ENCODE data around the gene NSUN2.
A peak's percentile ranks its signal among the peaks of the same experiment; 100 is the strongest.

The NSUN2 gene

DNA sequence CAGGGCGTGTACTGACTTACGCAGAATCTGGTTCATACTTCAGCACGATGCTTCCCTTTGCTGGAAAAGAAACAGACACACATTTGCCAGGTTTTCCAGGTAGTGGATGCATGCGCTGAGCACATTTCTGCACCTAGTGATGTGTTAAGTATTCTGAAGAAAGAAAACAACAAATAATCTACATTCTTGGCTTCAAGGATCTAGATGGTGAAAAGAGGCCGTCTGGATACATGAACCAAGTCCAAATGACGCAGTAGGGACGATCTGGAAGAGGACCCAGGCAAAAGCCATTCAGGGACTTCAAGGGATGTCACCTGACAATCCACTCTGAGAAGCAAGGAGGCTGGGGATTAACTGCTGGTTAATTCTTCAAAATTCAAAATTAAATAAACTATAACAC, 30.4 kb downstream of the NSUN2 start:
- no peak for DNase-seq

DNA sequence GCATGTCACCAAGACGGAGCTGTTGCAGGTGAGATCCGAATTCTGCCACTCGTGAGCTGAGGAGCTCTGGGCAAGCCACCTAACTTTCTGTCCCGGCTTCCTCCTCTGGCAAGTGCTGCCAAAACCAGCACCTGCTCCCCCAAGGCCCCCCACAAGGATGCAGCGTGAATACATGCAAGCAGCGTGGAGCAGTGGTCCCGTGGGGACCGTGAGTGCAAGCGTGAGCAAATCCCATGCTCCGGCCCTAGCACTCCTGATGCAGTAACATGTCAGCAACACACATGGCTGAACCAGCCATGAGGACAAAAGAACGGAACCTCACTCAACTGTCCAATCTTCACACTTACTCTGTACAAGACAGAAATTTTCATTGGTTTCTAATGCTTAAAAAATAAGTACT, 31.0 kb downstream of the NSUN2 start:
- no peak for DNase-seq

DNA sequence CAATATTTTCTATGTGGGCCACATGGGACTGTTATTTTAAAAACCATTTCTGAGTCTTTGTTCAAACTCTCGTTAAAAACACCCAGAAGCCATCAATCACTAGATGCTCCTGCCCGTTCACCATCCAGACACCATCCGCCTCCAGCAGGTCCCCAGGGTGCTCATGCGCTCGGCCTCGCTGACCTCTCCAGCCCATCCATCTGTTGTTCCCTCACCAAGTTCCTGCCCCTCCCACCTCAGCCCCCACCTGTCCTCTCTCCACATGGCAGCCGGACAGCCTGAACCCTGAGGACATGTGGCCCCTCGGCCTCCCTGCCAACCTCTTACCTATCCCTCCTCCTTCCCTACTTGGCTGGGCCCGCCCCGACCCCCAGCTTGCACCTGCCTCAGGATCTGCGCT, 31.6 kb downstream of the NSUN2 start:
- DNase-seq: no peak

DNA sequence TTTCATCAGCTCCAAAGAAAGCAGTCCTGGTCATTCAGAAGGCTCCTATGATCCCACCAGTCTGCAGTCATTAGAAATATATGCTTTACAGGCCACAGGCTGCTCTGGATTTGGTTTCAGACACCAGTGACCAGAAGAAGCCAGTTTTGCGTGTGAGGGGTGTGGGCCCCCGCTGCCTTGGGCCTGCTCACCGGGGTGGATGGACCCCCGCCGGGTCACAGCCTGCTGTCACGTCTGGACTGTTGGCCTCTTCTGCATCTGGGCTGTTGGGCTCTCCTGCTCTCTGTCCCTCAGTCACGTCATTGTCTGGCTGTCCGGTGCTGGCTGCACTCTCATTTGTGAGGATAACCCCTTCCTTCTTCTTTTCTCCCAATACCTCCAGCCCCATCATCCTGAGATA, 33.1 kb downstream of the NSUN2 start:
- no peak for DNase-seq

DNA sequence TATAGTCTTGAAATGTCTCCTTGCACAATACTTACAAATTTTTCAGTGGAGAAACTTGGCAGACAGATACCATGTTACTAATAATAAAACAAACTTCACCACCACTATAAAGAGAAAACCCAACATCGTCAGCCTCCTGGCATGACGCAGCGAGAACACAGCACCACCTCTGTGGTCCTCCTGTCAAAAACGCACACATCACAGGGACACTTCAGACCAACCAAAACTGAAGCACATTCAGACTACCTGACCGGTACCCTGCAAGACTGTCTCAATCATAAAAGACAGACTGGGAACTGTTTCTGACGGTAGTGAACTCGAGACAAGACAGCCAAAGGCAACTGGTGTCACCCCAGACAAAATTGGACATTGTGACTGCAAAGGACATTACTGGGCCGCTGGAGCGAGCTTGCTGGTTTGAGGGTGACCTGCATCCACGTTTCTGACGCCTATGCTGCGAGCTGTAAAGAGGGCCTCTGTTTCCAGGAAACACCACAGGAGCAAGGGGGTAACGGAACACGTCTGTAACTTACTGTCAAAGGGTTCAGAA, 34.4 kb downstream of the NSUN2 start:
- DNase-seq: no peak

DNA sequence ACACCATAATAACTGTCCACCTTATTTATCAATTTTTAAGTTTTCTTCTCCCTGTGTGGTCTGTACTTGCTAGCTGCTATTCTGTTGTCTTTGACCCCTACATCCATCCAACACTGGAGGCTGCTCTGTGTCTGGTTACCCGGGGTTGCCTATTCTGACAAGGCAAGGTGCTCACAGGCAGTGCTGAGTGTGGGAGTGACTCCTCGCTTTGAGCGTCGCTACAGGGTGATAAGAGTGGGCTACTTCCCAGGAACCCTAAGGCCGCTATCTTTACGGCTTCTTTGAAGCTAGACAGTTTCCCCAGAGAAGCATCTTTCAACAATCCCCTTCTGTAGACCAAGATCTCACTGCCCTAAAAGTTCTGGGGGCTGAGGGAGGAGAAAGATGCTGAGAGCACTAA, 35.3 kb downstream of the NSUN2 start:
- no peak for DNase-seq

DNA sequence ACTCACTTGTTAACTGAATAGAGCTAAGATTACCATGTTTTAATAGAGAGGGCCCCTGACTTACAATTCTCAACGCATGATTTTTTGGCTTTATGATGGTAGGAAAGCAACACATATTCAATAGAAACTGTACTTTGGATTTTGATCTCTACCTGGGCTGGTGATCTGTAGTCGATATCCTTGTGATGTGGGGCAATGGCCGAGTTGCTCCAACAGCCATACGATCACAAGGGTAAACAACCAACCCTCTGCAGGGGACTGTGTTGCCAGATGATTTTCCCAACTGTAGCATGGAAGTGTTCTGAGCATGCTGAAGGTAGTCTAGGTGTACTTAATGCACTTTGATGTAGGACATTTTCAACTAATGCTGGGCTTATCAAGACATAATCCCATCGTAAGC, 36.5 kb downstream of the NSUN2 start:
- no peak for DNase-seq

DNA sequence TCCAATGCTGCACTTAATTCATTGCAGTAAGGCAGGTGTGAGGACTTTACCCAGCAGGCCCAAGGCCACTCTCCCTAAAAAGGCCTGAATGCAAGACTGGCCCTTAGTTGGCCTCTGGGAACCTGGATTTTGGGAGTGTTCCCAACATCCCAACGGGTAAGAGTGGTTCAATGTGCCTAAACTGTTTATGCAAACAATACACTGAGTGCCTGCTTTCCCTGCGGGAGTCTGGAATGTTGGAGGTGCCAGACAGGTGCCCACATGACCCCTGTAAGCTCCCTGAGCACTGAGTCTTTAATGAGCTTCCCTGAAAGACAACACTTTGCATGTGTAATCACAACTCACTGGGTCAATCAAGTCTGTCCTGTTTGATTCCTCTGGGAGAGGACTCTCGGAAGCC, 37.4 kb downstream of the NSUN2 start:
- no peak for DNase-seq

DNA sequence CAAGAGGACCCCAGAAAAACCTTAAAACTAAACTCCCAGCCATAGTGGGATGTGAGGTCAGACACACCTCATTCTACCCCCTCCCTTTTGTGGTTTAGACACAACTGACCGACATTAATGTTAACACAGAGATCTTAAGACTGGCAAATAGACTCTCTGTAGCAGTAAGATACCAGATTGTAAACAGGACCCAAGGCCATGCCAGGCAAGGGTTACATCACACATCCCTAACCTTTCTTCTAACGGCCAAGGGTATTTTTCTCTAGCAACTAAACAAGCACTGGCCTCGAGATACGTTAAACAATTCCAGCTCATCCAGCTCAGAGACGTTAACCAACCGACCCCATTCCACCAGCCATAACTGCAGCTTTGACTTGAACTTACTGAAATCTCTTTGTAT, 38.8 kb downstream of the NSUN2 start:
- no peak for DNase-seq

DNA sequence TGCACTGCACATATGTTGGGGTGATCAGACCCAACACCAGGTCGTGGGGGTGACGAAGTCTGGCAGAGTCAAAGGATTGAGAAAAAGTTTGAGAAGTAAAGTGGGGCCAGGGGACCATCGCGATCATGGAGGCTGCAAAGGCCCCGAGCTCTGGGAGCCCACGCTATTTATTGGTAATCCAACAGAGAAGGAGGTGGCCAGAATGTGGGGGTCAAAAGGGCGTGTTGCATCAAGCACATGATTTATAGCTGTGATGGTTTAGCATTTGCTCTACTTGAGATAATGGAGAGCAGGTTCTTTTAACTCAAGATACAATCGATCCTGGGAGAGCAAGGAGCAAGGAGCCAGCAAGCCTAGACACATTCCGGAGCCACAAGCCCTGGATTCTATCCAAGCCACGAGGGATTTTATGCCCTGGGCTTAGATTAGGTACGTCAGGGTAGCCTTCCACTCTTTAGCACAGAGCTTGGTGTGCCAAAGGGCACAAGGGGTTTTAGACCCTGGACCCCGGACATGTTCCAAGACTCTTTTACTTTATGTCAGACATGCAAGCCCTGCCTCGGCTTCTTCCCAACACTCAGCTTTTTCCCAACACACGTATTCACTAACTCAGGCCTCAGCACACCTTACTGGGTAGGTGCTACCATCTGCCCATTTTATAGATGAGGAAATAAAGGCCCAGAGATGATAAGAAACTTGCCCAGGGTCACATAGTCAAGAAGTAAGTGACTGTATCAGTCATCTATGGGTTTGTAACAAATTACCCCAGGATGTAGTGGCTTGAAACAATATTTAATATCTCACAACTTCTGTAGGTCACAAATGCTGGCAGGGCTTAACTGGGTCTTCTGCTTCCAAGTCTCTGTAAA, 39.5 kb downstream of the NSUN2 start:
- no peak for DNase-seq

DNA sequence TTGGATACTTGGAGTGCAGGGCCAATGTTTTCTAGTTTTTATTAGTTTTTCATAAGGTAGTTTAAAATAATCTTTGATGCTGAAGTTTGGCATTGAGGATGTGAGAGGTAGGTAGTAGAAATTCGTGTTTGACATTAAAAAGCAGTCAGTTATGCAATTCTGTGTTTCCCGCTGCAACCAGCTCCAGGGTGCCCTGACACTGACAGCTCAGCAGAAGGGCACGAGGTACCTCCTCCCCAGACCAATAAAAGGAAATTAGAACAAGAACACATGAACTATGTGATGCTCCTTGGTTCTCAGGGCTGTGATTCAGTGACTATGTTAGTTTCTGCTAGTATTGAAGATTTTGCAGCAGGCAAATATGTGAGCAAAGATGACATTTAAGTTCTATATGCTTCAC, 40.2 kb downstream of the NSUN2 start:
- no peak for DNase-seq

DNA sequence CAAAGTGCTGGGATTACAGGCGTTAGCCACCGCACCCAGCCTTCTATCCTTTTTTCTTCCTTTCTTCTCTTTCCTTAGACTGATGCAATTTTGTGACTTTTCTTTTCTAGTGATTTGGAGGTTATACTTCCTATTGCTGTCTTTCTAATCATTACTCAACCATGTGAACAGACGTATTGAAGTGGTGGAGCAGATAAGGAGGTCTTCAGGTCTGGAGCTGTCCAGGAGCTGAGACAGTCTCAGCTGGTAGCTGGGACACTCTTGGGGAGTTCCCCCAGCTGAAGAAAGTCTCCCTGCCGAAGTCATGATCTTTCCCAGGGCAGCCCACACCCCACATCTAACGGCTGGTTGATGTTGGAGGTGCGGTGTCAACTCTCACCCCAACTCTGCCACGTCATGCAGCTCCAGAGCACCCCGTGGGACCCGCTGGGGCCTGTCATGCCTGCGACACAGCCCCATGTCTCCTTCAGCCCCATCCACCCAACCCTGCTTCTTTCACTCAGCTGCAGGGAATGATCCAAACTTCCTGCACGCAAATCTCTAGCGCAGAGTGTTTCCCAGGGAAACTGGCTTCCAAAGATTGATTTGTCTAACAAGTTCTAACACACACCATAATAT, 41.1 kb downstream of the NSUN2 start:
- no peak for DNase-seq

DNA sequence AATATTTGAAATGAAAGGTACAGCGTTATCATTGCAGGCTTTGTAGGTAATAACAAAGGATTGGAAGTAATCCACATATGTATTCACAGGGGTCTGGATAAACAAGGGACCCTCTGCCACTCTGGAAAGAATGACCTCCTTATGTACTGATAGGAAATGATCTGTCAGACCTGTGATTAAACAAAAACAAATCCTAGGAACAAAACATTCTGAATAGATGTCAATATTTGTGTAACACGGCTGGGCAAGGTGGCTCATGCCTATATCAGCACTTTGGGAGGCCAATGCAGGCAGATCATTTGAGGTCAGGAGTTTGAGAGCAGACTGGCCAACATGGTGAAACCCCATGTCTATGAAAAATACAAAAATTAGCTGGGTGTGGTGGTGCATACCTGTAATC, 42.3 kb downstream of the NSUN2 start:
- no peak for DNase-seq

DNA sequence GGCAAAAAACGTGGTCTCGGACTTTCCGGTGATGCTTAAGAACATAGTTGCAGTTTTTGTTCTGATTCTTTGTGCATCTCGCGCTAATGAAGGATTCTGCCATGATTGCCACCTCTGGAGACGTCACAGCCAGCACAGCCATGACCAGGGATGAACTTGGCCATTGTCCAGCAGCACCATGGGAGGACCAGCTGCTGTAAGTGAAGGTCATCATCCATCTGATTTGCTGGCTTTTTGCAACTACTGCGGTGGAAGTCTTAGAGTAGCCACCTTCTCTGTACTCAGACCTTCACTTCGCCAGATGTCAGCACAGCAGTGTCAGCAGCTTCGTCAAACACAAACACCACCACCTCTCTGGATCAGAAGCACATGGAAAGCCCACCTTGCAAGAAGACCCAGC, 45.7 kb downstream of the NSUN2 start:
- DNase-seq: no peak

DNA sequence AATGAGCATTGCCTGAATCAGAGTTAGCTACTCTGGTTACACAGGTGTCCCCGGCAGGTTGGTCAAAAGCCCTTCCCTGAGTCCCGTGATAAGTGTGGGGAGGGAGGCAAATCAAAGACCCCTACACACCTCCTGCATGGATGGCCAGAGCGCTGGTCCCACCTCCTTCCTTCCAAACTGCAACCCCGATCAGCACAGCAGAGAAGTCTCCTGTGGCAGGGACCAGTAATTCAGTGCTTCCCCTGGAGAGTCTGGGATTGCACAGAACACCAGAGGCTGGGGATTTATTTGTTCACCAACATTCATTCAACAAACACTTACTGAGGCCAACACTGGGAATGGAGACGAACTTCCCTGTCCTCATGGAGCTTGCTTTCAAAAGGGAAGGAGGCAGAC, 46.2 kb downstream of the NSUN2 start:
- DNase-seq: no peak

DNA sequence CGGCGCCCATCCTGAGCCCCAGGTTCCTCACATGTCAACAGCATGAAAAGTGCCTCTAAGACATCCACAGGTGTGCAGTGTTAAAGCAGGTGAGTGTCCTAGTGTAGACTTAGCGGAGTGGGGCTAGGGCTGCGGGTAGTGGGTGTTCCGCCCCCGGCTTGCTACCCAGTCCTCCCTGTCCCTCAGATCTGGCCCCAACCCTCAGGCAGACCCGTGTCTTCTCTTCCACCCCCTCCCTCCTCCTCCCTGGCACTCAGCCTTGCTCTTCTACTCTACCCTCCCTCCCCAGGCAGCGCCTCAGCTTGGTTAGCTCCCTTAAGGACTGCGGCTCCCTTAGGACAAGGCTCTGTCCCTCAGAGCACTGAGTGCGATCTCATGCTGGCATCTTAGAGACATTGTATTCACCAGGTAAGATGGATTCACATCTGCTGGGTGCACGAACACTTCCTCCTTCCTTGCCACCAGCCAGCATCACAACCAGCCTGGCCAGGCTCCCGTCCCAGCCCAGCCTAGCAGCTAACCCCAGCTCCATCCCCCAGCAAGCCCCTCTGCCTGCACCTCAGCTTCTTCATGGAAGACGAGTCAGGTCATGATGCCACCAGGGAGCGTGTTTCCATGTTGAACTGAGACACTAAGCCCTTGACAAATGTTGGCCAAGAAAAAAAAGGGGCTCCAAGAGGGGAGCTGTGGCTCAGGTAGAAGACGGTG, 46.8 kb downstream of the NSUN2 start:
- no peak for DNase-seq

DNA sequence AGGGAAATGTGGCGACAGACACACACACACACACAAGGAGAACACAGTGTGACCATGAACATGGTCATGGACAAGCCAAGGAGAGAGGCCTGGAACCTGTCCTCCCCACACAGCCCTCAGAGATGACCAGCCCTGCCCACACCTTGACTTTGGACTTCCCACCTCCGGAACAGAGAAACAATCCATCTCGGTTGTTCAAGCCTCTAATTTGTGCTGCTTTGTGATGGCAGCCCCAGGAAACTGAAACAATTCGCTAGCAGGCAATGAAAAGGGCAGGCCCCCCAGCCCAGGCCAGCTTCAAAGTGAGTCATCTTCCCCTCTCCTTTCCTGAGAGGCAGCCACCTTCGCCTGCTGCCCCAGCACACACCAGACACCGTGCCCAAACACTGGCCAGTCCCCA, 47.7 kb downstream of the NSUN2 start:
- DNase-seq: no peak

DNA sequence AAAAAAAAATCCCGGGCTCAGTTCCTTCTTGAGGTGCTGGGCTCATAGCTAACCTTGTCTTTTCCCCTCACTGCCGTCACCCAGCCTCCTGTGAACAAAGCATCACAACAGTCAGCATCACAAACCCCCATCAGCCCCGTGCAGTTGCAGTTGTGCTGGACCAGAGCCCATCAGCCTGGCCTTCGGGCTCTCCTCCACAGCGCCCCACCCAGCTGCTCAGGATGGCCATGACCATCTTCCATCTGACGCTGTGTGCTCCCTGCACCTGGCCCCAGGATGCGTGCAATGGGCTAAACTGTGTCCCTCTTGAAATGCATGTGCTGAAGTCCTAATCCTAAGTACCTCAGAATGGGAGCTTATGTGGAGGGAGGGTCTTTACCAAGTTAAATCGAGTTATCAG, 48.1 kb downstream of the NSUN2 start:
- no peak for DNase-seq

DNA sequence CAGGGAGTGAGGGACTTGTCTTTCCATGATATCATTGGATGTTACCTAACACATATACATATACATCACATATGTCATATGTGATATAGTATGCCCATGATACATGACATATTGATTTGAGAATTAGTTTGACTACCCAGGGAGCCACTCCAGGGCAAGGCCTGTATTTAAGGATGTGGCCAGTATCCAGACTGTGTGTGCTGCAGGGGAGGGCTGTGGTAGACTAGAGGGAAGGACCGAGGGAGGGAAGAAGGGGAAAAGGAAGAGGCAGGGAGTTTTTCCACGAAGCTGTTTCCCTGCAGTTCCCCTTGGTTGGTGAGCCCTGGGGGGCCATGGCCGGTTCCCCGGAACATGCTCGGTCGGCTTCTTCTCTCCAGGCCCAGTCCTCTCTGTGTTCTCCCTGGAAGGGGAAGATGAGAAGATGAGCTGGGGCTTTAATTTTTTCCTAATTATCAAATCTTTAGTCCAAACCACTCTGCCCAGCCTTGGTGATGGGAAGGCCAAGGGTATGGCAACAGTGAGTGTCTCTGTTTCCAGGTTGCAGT, 48.7 kb downstream of the NSUN2 start:
- no peak for DNase-seq

DNA sequence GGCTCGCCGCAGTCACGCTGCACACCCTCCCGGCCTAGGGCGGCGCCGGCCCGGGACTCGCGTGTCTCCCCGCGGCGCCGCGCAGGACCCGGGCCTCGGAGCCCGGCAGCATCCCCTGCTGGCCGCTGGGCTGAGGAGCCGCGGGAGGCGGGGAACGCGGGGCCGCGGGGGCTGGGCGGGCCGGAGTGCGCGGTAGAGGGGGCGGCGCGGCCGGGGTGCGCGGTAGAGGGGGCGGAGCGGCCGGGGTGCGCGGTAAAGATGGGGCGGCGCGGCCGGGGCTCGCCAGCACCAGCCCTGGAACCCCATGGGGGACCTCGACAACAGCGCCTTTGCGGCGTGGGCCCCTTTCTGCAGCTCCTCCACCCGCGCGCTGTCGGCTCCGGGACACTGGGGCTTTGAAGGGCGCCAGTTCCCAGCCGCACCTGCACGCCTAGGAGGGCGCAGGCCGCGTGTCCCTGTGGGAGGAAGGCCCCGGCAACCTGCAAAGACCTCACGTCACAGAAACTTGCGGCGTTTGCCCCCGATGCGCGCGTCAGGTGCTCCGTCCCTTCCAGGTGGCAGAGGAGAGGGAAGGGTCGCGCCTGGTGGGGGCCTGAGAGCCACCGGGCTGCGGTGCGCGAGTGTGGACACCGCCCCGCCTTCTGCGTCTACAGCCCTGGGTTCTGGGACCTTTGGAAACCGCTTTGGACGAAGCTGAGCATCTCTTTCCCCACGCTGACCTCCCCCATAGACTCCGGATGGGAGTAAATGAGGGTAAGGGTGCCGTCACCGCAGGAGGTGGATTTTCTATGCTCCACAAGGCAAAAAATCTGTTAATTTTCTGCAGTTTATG, 49.6 kb downstream of the NSUN2 start:
- DNase-seq: peak; percentile 2

DNA sequence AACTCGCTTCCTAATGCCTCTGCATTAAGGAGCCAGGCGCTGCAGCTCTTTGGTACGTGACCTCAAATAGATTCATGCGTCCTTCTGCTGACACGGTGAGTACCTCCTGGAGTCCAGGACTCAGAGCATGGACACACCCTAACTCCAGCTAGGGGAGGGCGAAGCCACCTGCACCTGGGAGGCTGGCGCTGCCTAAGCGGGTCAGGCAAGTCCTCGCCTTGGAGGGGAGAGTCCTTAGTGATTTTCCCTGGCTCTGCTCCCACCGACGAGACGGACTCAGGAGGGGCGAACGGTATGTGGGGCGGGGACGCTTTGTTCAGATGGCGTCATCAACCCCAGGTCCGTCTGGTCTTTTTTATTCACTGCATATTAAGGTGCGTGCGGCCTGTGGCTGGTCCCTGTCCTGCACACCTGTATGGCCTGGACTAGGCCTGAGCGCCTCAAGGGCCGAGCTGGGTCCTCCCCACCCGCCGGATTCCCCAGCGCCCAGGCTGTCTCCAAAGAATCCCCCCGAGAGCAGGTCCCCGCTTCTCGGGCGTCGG, 50.3 kb downstream of the NSUN2 start:
- no peak for DNase-seq
